Thoracic aorta (tissue), 2 donors: Measurements from ENCODE around the gene TBX10. TPM values are rescaled to one million over a fixed set of nuclear protein-coding genes. Genes with fewer than 3 reads are reported as not detected.
"Not testable (repeated sequence)": the region's sequence is repeated elsewhere in the genome, so short reads cannot be mapped to it uniquely, and the experiment has no call there.

ENCODE experiments used
- ATAC-seq: fragments of 150-250 bp; one replicate; pipeline ENCODE4 v1.8.0; 2017; ENCODE audit warnings: low read depth; ENCODE audit not compliant: insufficient number of reproducible peaks, low FRiP score
- DNase-seq: peaks from one replicate; pipeline ENCODE4 v3.0.0-alpha.2; 2020; ENCODE audit warnings: low spot score
- H3K27ac ChIP-seq, 2 donors: fragments of 200-600 bp; sonication (generic); 1 replicate in 1 of 2; 2 replicates in 1 of 2; pipeline ENCODE4 v1.5.1; 2016; ENCODE audit warnings: mild to moderate bottlenecking in 2 of 2, moderate library complexity in 2 of 2
- H3K27me3 ChIP-seq: fragments of 200-600 bp; sonication (generic); replicated peaks from 2 replicates; pipeline ENCODE4 v1.6.0; 2016; ENCODE audit warnings: mild to moderate bottlenecking; ENCODE audit not compliant: insufficient read depth
- H3K36me3 ChIP-seq: fragments of 200-600 bp; sonication (generic); one replicate; pipeline ENCODE4 v1.5.1; 2016
- H3K4me1 ChIP-seq, 2 donors: fragments of 200-600 bp; sonication (generic); 1 replicate in 1 of 2; 2 replicates in 1 of 2; pipeline versions ENCODE4 v1.5.1 to v1.6.0; 2016; ENCODE audit warnings: low read depth in 2 of 2, mild to moderate bottlenecking in 1 of 2; ENCODE audit not compliant: control insufficient read depth in 1 of 2
- H3K4me3 ChIP-seq: fragments of 200-600 bp; sonication (generic); 2 replicates; pipeline ENCODE4 v1.5.1; 2016; ENCODE audit warnings: mild to moderate bottlenecking
- H3K9me3 ChIP-seq: fragments of 200-600 bp; sonication (generic); 2 replicates; pipeline ENCODE4 v1.5.1; 2016
- total RNA-seq, 2 donors: library from RNA; depleted of rRNA; stranded (reverse); fragments of >200 nt; gene quantifications; one replicate each; pipeline versions ENCODE4 v1.1.0 to v1.2.3, GENCODE V29; 2016
- TF ChIP-seq, protein P1 (sequence below): fragments of 200-600 bp; sonication (generic); IDR thresholded peaks from one replicate; pipeline ENCODE4 v1.5.1; 2019; ENCODE audit warnings: antibody characterized with exemption

Gene TBX10
- total RNA-seq, 2 donors from 2014 or later, result not detected

DNA sequence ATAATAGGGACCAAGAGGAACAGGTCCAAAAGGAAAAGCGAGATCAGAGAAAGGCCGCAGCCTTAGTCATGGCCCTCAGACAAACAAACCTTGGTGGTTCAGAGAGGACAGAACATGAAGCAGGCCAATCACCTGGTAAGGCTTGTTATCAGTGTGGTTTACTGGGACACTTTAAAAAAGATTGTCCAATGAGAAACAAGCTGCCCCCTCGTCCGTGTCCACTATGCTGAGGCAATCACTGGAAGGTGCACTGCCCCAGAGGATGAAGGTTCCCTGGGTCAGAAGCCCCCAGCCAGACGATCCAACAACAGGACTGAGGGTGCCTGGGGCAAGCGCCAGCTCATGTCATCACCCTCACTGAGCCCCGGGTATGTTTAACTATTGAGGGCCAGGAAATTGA lies 16.7 kb downstream of the TBX10 start:
- not testable (repeated sequence) for H3K27me3 ChIP-seq

GRCh38 chr11:67621928-67622327 lies 17.6 kb downstream of the TBX10 start:
- not testable (repeated sequence) for H3K27me3 ChIP-seq, H3K4me1 ChIP-seq, ATAC-seq, H3K9me3 ChIP-seq, H3K4me3 ChIP-seq, H3K36me3 ChIP-seq, DNase-seq, H3K27ac ChIP-seq

More for the DNA sequence above, 16.7 kb downstream of the TBX10 start:
- H3K27ac ChIP-seq, H3K9me3 ChIP-seq, ATAC-seq, DNase-seq, H3K4me1 ChIP-seq, H3K4me3 ChIP-seq, H3K36me3 ChIP-seq: not testable (repeated sequence)

- H3K4me3 ChIP-seq, ATAC-seq, H3K27ac ChIP-seq, H3K9me3 ChIP-seq, H3K27me3 ChIP-seq, H3K36me3 ChIP-seq, DNase-seq, H3K4me1 ChIP-seq: not testable (repeated sequence)
These were observed 18.9 kb downstream of the TBX10 start for GRCh38 chr11:67620621-67621020.

- H3K4me3 ChIP-seq, DNase-seq, H3K9me3 ChIP-seq, H3K36me3 ChIP-seq, ATAC-seq, H3K27me3 ChIP-seq, H3K4me1 ChIP-seq, H3K27ac ChIP-seq: not testable (repeated sequence)
These were observed 19.6 kb downstream of the TBX10 start for GRCh38 chr11:67619683-67620618.

- H3K4me3 ChIP-seq, H3K9me3 ChIP-seq, DNase-seq, H3K27me3 ChIP-seq, ATAC-seq, H3K27ac ChIP-seq, H3K4me1 ChIP-seq, H3K36me3 ChIP-seq: not testable (repeated sequence)
These were observed 20.5 kb downstream of the TBX10 start for GRCh38 chr11:67618901-67619659.

- H3K4me3 ChIP-seq, result no peak overlapping the region
- ATAC-seq (no peak), DNase-seq (no peak)
- TF ChIP-seq, protein P1, sequence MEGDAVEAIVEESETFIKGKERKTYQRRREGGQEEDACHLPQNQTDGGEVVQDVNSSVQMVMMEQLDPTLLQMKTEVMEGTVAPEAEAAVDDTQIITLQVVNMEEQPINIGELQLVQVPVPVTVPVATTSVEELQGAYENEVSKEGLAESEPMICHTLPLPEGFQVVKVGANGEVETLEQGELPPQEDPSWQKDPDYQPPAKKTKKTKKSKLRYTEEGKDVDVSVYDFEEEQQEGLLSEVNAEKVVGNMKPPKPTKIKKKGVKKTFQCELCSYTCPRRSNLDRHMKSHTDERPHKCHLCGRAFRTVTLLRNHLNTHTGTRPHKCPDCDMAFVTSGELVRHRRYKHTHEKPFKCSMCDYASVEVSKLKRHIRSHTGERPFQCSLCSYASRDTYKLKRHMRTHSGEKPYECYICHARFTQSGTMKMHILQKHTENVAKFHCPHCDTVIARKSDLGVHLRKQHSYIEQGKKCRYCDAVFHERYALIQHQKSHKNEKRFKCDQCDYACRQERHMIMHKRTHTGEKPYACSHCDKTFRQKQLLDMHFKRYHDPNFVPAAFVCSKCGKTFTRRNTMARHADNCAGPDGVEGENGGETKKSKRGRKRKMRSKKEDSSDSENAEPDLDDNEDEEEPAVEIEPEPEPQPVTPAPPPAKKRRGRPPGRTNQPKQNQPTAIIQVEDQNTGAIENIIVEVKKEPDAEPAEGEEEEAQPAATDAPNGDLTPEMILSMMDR, result no peak
- no peaks in the 10 kb centered on the region for H3K9me3 ChIP-seq
- H3K27ac ChIP-seq, result no peak overlapping the region
- H3K4me1 ChIP-seq, result peaks cover 3 to 14% of the 10 kb centered on the region in 2 donors
- no peaks in the 10 kb centered on the region for H3K27me3 ChIP-seq
- H3K36me3 ChIP-seq, result no peaks in the 10 kb centered on the region
These were observed 22.2 kb downstream of the TBX10 start for GRCh38 chr11:67617243-67617953.

DNA sequence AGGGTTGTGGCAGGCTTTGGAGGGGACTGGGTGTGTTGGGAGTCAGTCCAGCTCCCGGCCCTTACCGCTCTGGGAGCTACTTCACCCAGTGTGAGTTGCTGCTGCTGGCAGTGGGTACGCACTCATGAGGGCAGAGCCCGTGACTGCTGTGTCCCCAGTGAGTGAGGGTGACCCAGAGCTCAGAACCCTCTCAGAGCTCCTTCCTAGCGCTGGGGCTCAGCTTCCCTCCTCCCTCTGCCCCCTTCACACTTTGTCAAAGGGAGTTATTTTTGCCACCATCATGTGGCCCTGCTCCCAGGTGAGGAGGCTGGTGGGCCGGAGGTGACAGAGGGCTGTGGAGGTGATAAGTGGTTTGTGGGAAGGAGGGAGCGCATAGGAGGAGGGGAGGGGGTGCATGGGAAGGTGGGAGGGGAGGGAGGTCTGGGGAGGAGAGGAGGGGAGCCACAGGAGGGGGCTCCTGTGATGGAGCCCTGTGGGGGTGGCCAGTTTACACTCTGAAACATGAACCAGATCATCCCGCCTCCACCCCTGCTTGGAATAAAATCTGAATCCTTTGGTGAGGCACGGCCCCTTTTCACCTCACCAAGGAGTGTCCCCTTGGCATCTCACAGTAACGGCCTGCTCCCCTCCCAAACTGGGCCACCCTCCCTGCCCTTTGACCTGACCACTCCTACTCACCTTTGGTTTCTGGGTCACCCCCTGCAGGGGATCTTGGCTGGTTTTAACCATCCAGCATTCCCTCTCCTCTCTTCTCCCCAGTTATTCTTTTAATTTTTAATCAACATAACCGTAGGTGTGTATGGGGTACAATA lies 22.9 kb downstream of the TBX10 start:
- ATAC-seq, result no peak
- TF ChIP-seq, protein P1, result no peak

More for the DNA sequence above, 22.9 kb downstream of the TBX10 start:
- Histone ChIP-seq H3K4me1 (peaks cover 3 to 14% of the 10 kb centered on the region in 2 donors), H3K36me3 (peaks cover under 1% of the 10 kb centered on the region), H3K4me3 (no peak overlapping the region), H3K27ac (no peak overlapping the region), H3K27me3 (no peaks in the 10 kb centered on the region), H3K9me3 (no peaks in the 10 kb centered on the region)
- no peak for DNase-seq
